Subcutaneous adipose tissue (tissue), 4 donors: ENCODE measurements around the gene ABCC1. TPM values are rescaled to one million over a fixed set of nuclear protein-coding genes. Genes with fewer than 3 reads are reported as not detected.

Experiments
- CTCF ChIP-seq: fragments of 450-650 bp; IDR thresholded peaks from one replicate; pipeline ENCODE4 v1.5.1; 2016; ENCODE audit warnings: low read depth, mild to moderate bottlenecking, control low read depth, antibody characterized with exemption, moderate library complexity
- total RNA-seq, 4 donors: library from RNA; depleted of rRNA; stranded (reverse); fragments of >200 nt; gene quantifications; one replicate each; pipeline ENCODE4 v1.1.0, GENCODE V29; 2016

The ABCC1 gene
- total RNA-seq, 4 donors from 2014 or later, result 16.1 to 23.6 (median 22.1) TPM

DNA sequence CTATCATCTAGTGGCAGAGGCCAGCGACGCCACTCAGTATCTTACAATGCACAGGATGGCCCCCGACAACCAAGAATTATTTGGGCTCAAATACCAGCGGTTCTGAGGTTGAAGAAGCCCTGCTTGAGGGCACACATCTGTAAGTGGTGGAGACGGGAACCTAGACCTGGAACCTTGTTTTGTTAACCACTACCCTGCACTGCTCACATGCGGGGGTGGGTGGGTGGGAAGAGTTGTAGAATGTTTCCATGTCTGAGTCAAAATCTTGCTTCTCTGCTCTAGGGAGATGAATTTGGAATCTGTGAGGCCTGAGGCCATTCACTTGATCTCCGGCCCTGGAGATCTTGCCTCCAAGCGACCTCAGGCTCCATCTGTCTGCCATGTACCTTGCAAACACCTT lies 44.1 kb downstream of the ABCC1 start:
- no peak for TF ChIP-seq CTCF

DNA sequence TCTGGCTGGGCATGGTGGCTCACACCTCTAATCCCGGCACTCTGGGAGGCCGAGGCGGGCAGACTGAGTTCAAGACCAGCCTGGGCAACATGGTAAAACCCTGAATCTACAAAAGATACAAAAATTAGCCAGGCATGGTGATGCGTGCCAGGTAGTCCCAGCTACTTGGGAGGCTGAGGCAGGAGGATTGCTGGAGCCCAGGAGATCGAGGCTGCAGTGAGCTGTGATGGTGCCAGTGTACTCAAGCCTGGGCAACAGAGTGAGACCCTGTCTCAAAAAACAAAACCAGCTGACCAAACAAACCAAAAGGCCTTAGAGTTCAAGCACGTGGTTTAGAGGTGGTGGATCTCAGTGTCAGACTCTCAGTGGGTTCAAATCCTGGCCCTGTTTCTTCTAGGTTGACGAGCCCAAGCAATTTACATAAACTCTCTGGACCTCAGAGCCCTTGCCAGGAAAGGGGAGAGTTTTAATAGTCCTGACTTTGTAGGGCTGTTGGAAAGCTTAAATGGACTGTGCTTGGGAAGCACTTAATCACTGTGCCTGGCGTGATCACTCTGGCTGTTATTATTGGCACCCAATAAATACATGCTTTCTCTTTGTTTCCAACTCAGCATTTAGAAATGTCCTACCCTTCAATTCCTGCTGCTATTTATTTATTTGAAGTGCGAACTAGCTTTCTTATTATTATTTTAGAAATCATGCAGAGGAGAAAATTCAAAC lies 44.7 kb downstream of the ABCC1 start:
- no peak for TF ChIP-seq CTCF

GRCh38 chr16:15996432-15997109 lies 47.2 kb downstream of the ABCC1 start:
- no peak for TF ChIP-seq CTCF

DNA sequence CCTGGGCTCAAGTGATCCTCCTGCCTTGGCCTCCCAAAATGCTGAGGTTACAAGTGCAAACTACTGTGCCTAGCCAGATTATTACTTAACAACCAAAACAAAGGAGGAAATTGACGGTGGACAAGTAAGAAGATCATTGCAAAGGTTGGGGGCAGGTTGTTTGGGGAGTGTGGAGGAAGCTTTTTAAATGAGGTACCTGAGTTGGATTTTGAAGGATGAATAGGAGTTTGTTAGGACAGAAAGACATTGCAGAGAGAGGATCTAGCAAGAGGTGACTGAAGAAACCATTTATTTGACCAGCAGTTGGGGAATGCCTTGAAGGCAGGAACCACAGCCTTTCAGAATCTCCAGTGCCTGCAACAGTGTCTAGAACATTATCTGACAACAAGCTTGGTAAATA lies 51.3 kb downstream of the ABCC1 start:
- TF ChIP-seq CTCF, result no peak

- no peak for TF ChIP-seq CTCF
Observed at GRCh38 chr16:16001596-16002255, 52.3 kb downstream of the ABCC1 start.

GRCh38 chr16:16003719-16004313 lies 54.4 kb downstream of the ABCC1 start:
- no peak for TF ChIP-seq CTCF

- no peak for TF ChIP-seq CTCF
Observed at GRCh38 chr16:16004314-16004749, 54.9 kb downstream of the ABCC1 start.
